Endothelial cell (in vitro differentiated cells): ENCODE data around the gene VCL. TPM values are rescaled to one million over a fixed set of nuclear protein-coding genes. Genes with fewer than 3 reads are reported as not detected.

Source experiments
- DNase-seq: peaks from one replicate; pipeline ENCODE4 v3.0.0; 2021; ENCODE audit warnings: low spot score
- H3K27ac Mint-ChIP-seq: one replicate; pipeline ENCODE4 v1.8.0; 2021; ENCODE audit warnings: mixed read lengths, inconsistent platforms; ENCODE audit not compliant: unreplicated experiment
- H3K27me3 Mint-ChIP-seq: one replicate; pipeline ENCODE4 v1.8.0; 2021; ENCODE audit warnings: mild to moderate bottlenecking, moderate library complexity, mixed read lengths, inconsistent platforms; ENCODE audit not compliant: unreplicated experiment
- H3K36me3 Mint-ChIP-seq: one replicate; pipeline ENCODE4 v1.8.0; 2021; ENCODE audit warnings: mild to moderate bottlenecking, low read depth, mixed read lengths, inconsistent platforms; ENCODE audit not compliant: unreplicated experiment
- H3K4me1 Mint-ChIP-seq: one replicate; pipeline ENCODE4 v1.8.0; 2021; ENCODE audit warnings: mild to moderate bottlenecking, mixed read lengths, inconsistent platforms; ENCODE audit not compliant: unreplicated experiment
- H3K4me3 Mint-ChIP-seq: one replicate; pipeline ENCODE4 v1.8.0; 2021; ENCODE audit warnings: mild to moderate bottlenecking, mixed read lengths, inconsistent platforms; ENCODE audit not compliant: unreplicated experiment
- H3K9me3 Mint-ChIP-seq: one replicate; pipeline ENCODE4 v1.8.0; 2021; ENCODE audit warnings: mixed read lengths, inconsistent platforms; ENCODE audit not compliant: unreplicated experiment
- total RNA-seq: library from RNA; stranded (reverse); fragmentation: NEBNext Ultra II Directional; extraction: Animal tissue kit (Norgen Biotek cat#: 25700); gene quantifications from one replicate; pipeline ENCODE4 v1.2.1, GENCODE V29; 2021; ENCODE audit not compliant: unreplicated experiment
- TF ChIP-seq, protein P1 (sequence below): fragments of 200-600 bp; sonication (generic); IDR thresholded peaks from one replicate; pipeline ENCODE4 v1.5.0; 2021; ENCODE audit warnings: antibody characterized with exemption; ENCODE audit not compliant: unreplicated experiment

The VCL gene
- total RNA-seq, 1 donor from 2014 or later, result 200 TPM

DNA sequence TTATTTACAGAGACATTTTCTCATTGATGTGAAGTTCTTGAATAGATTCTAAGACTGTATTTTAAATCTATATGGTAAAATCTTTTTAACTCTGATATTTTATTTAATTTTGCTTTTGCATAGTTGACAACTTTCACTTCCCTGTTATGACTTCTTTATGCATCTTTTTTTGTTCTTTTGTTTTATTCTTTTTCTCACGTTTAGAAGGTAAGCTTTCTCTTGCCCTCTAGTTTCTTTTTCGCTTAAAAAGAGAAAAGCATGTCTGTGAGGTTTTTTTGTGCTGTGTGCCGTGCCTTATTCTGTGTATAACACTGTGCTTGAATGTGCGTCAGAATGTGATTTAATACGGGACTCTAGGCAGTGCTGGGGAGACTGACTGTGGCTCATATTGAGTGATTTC is 78.0 kb downstream of the VCL start:
- no peak for DNase-seq
- H3K9me3 Mint-ChIP-seq, result no peaks in the 10 kb centered on the region
- no peak overlapping the region for H3K27ac Mint-ChIP-seq
- H3K4me3 Mint-ChIP-seq, result no peak overlapping the region
- peaks cover 2% of the 10 kb centered on the region for H3K27me3 Mint-ChIP-seq
- H3K4me1 Mint-ChIP-seq, result peaks cover 9% of the 10 kb centered on the region
- TF ChIP-seq, protein P1, sequence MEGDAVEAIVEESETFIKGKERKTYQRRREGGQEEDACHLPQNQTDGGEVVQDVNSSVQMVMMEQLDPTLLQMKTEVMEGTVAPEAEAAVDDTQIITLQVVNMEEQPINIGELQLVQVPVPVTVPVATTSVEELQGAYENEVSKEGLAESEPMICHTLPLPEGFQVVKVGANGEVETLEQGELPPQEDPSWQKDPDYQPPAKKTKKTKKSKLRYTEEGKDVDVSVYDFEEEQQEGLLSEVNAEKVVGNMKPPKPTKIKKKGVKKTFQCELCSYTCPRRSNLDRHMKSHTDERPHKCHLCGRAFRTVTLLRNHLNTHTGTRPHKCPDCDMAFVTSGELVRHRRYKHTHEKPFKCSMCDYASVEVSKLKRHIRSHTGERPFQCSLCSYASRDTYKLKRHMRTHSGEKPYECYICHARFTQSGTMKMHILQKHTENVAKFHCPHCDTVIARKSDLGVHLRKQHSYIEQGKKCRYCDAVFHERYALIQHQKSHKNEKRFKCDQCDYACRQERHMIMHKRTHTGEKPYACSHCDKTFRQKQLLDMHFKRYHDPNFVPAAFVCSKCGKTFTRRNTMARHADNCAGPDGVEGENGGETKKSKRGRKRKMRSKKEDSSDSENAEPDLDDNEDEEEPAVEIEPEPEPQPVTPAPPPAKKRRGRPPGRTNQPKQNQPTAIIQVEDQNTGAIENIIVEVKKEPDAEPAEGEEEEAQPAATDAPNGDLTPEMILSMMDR, result no peak
- H3K36me3 Mint-ChIP-seq, result peaks cover 24% of the 10 kb centered on the region

DNA sequence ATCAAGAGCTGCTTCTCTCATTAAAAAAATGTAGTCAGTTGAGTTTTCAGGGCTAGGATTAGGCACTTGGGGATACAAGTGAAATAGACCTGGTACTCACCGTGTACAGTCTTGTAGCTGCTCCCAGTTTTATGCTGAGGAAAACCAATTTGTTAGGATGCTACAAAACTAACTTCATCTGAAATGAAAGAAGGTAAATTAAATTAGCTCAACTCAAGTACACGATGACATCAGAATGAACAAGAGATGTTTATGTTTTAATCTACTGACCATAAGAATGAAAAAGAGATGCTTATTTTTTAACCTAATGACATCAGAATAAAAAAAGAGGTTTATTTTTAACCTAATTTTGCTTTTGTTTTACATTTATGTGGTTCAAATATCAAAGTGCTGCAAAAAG is 79.0 kb downstream of the VCL start:
- Mint-ChIP-seq H3K27me3 (peaks cover 2% of the 10 kb centered on the region), H3K9me3 (no peaks in the 10 kb centered on the region), H3K27ac (no peak overlapping the region), H3K4me1 (peaks cover 9% of the 10 kb centered on the region), H3K4me3 (no peak overlapping the region), H3K36me3 (peaks cover 18% of the 10 kb centered on the region)
- no peak for DNase-seq
- TF ChIP-seq, protein P1, result no peak

DNA sequence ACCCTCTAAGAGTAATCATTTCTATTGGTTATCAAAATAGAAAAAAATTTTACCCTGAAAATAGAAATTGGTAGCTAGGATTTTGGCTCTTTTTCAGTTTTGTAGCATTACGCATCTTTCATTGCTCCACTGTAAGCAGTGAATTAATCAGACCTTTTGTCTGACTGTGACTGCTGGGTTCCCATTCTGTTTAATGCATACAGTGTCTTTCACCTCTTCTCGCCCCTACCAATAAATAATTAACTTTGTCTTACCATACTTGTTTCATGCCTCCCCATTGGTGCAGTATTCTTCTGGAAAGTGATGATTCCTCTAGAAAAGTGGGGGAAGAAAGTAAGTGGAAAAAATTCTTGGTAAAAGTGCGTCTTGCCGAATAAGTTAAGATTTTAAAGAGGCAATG is 79.5 kb downstream of the VCL start:
- H3K27me3 Mint-ChIP-seq, result peaks cover 2% of the 10 kb centered on the region
- no peaks in the 10 kb centered on the region for H3K9me3 Mint-ChIP-seq
- no peak for DNase-seq
- no peak overlapping the region for H3K4me3 Mint-ChIP-seq
- H3K4me1 Mint-ChIP-seq, result peaks cover 9% of the 10 kb centered on the region
- TF ChIP-seq, protein P1, result no peak
- H3K36me3 Mint-ChIP-seq, result peaks cover 20% of the 10 kb centered on the region
- H3K27ac Mint-ChIP-seq, result no peak overlapping the region

DNA sequence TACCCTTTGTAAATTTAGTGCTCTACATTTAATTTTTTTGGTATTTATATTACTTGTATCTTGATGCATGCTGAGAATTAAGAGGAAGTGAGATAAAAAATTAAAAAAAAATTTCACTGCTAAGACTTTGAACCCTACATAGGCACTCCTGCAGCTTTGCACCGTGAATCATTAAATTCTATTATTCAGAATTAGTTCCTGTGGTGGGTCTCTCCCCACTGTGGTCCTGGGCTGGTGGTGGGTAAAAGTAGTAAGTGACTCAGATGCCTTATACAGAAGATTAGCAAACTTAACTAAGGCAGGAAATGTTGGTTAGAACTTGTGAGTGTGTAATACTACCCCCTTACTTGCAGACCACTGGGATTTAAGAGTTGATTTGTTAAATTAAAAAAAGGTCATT is 80.1 kb downstream of the VCL start:
- DNase-seq, result no peak

More for the DNA sequence above, 80.1 kb downstream of the VCL start:
- Mint-ChIP-seq H3K9me3 (no peaks in the 10 kb centered on the region), H3K36me3 (peaks cover 19% of the 10 kb centered on the region), H3K27me3 (peaks cover 2% of the 10 kb centered on the region), H3K27ac (no peak overlapping the region), H3K4me1 (peaks cover 9% of the 10 kb centered on the region), H3K4me3 (no peak overlapping the region)
- TF ChIP-seq, protein P1, result no peak
